RKO (cell line): Measurements from ENCODE around the gene DGAT2.

ENCODE experiments used
- DNase-seq: peaks from one replicate; pipeline ENCODE4 v3.0.0-alpha.2; 2016; ENCODE audit warnings: low spot score

DGAT2 gene

GRCh38 chr11:75780888-75781287, 12.3 kb downstream of the DGAT2 start:
- DNase-seq, result no peak

DNA sequence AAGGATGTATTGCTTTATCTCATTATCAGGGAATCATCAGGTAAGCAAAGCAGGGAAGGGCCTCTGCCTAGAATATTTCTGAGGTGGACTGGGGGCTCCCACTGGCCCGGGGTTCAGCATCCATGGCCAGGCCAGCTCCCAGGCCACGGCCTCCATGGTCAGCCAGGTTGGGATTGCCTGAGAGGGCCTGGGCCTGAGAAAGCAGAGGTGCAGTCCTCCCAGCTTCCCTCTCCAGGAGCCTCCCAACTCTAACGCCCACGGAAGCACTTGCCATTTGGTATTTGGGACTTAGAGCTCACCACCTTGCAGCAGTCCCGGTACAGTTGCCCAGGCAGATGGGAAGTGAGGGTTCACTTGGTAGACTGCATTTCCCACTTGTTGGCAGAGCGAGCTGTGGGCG, 12.7 kb downstream of the DGAT2 start:
- DNase-seq, result no peak

DNA sequence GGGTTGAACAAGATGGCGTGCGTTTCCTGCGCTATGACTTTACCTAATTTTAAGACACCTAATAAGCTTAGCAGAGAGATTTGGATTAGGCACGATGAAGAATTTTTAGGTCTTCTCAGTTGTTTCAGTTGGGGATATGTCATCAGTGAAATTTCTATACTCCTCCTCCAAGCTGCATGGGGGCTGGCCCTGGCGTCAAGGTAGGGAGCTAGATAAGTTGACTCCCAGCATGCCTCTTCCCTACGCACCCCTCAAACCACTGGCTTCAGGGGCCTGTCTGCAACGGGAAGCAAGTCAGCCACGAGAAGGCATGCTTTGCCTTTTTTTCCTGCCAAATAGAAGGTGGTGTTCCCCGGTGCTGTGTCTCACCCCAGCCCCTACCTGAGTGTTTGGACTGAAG, 13.3 kb downstream of the DGAT2 start:
- DNase-seq, result no peak

- no peak for DNase-seq
Measured at GRCh38 chr11:75782540-75783263, 14.1 kb downstream of the DGAT2 start.

DNA sequence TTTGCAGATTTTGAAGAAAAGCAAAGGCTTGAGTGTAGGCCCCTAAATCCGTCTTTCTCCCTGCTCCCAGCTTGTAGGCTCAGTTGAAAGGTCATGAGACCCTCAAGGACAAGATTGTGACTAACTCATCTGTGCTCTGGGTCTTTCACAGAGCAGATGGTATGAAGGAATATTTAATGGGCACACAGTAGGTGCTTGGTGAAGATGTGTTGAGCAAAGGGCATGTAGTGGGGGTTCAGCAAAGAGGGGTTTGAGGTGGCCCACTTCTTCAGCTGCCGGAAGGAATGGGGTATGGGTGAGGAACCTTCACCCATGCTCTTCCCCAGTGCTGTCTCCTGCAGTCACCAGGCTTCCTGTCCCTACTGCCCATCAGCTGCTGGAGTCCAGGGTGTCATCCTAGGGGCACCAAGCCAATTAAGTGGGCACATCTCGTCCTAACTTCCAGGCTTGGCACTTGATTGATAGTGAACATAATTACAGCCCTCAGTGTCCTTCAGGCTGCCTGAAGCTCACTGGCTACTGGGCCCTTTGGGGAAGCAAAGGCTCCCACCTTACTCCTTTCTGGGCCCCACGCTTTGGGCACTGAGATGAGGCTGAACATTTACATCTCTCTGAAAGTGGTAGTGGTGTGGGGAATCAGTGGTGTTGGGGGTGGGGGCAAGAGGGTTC, 15.0 kb downstream of the DGAT2 start:
- DNase-seq, result no peak

DNA sequence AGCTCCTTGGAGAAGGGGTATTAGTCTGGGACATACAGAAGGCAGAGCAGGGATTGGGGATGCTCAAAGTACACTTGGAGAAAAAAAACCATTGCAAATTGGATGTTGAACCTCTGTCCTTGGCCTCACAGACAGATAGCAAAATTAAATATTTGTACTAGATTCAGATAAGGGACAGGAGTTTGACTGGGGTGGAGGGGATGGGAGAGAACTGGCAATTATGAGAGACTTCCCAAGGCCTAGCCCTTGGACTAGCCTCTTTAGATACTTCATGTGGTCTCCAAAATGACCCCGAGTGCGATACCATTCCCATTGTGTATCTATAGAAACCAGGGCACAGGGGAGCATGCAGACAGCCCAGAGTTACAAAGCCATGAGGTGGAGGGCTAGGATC, 15.5 kb downstream of the DGAT2 start:
- no peak for DNase-seq

DNA sequence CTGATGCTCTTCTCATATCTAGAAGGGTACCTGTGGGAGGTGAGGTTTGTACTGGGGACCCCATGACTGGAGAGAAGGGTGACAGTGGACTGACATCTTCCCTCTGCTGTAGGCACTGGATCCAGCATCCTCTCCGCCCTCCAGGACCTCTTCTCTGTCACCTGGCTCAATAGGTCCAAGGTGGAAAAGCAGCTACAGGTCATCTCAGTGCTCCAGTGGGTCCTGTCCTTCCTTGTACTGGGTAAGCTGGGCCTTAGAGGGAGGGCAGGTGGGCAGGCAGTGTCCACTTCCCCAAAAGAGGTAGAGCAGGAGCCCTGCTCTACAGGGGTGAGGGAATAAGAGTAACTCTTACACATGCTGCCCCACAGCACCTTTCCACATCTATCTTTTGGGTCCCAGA, 15.9 kb downstream of the DGAT2 start:
- DNase-seq, result no peak

DNA sequence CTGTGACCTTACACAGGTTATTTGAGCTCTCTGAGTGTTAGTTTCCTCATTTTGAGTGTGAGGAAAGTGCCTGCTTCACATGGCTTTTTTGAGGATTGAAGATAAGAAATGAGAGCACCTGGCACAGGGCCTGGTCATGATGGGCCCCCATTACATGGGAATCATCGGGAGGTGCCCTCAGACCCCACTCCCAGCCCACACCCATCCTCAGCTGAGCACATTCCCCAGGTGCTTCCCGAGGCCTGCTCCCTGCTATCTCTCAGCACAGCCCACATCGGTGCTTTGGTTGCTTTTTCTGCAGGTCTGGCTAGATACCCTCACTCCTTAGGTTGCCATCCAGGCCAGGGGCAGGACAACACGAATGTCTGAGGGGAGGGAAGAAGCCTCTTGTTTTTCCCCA, 16.6 kb downstream of the DGAT2 start:
- no peak for DNase-seq

DNA sequence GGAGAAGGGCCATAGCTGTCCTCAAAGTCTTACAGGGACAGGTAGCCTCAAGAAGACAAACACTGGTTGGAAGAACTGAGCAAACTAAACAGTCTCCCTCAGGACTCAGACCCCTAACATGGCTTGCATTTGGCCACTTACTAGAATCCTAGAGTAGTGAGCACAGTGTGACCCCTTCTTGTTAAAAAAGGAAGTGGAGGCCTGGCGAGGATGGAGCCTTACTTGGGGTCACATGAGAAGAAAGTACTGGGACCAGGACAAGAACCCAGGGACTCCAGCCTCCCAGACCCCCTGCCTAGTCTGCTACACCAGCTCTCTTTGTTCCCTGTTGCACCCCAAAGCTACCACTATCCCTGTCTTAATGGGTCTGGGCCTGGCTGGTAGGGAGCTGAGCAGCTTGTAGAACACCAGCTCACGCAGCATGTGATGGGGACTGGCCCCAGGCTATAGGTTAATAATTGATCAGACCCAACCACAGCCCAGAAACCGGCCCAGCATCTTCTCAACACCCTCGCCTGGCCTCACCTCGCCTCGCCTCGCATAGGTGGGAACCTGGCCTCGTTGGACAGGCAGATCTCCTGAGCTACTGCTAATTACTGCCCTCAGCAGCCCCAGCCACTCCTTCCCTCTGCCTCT, 17.6 kb downstream of the DGAT2 start:
- no peak for DNase-seq

- no peak for DNase-seq
Measured at GRCh38 chr11:75789521-75789920, 20.9 kb downstream of the DGAT2 start.

DNA sequence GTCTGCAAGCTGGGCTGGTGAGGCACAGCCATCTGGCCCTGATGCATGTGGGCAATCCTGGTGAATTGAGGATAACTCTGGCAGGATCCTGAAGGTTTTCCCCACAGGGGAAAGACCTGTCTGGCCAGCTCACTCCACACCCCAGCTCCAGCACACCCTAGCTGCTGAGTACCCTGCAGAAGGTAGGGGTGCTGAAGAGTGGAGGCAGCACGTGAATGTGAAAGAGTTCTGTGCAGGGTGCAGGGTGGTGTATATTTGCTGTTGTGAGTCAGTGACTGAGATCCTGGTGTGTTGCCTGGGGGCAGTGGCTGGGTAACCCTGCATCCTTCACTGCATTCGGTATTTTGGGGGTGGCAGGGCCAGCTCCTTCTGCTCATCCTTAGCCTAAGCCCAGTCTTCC, 22.4 kb downstream of the DGAT2 start:
- DNase-seq, result no peak

- no peak for DNase-seq
Measured at GRCh38 chr11:75792127-75792731, 23.7 kb downstream of the DGAT2 start.

GRCh38 chr11:75792997-75793800, 24.6 kb downstream of the DGAT2 start:
- no peak for DNase-seq

DNA sequence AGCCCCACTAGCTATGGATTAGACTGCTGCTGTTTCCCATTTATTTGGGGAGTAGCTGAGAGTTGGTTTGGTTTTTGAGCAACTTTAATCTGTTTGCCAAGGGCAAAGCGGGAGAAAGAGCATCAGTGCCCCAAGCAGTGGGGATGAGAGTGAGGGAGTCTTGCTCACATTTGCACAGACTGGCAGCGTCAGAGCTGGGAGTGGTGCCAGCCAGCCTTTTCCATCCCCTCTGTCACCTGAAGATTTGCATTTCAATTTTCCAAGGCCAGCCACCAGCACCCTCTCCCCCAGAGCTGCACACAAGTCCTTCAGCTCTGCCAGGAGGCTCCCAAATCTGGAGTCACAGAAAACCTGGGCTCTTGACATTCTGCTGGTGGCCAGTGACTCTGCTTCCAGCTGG, 25.4 kb downstream of the DGAT2 start:
- DNase-seq, result no peak

GRCh38 chr11:75795276-75796090, 26.9 kb downstream of the DGAT2 start:
- no peak for DNase-seq

- DNase-seq, result no peak
Measured at GRCh38 chr11:75796091-75796435, 27.5 kb downstream of the DGAT2 start.

GRCh38 chr11:75797116-75797515, 28.5 kb downstream of the DGAT2 start:
- no peak for DNase-seq

DNA sequence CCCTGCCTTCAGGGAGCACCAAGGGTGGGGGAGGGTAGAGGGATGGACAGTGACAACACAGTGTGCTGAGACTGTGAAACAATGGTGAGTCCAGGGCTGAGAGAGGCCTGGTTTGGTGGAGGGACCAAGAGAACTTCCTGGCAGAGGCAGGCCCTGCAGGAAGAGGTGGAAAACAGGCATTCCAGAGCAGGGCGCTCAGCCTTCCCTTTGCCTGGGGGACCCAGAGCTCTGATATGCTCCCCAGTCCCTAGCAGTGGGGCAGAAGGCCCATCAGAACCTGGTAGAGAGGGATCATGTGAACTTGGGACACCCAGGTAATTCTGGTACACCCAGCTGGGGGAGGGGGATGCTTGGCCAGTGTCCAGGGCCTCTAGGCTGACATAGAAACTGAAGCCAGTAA, 29.2 kb downstream of the DGAT2 start:
- DNase-seq, result no peak

DNA sequence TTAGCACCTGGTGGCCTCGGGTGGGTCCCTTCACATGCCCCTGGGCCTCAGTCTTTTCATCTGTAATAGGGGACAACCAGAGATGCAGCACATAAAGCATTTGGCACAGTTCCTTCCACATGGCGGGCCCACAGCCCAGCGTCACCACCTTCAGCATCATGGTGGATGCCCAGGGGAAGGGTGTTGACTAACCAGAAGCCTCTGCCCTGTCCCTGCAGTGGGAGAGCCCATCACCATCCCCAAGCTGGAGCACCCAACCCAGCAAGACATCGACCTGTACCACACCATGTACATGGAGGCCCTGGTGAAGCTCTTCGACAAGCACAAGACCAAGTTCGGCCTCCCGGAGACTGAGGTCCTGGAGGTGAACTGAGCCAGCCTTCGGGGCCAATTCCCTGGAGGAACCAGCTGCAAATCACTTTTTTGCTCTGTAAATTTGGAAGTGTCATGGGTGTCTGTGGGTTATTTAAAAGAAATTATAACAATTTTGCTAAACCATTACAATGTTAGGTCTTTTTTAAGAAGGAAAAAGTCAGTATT, 31.6 kb downstream of the DGAT2 start:
- DNase-seq, result no peak

GRCh38 chr11:75800728-75801361, 32.3 kb downstream of the DGAT2 start:
- DNase-seq, result no peak
